HG03175 (cell line): ENCODE results near the gene CDH26.

Experiments used
- ATAC-seq: cut with Tn5 transposase; IDR thresholded peaks from one replicate; pipeline ENCODE4 v1.9.1; 2021; ENCODE audit warnings: mild to moderate bottlenecking, moderate library complexity; ENCODE audit not compliant: unreplicated experiment

CDH26 gene

GRCh38 chr20:59958123-59958522 lies at the start of gene CDH26:
Gene CDH26 (plus strand): TSS chr20:59958423. CDS start chr20:59958727, 304 bp downstream.
- ATAC-seq = no peak

DNA sequence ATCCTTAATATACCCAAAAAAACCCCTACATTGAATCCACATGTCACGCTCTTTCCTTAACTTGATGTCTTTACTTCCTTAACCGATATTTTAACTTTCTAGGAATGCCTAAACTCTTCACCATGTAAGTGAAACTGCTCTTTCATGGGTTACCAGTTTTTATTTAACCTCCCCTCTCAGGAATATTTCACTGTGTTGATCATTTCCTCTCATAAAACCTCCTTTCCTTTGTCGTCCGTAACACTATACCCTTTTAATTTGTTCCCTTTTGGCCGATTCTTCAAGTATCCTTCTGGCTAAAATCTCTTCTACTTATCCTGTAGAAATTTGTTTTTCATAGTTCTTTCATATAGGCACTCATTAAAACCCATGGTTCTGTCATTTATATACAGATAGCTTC lies 49.4 kb upstream of the CDH26 start:
- ATAC-seq = no peak

GRCh38 chr20:59911041-59911440 lies 47.2 kb upstream of the CDH26 start:
- no peak for ATAC-seq

DNA sequence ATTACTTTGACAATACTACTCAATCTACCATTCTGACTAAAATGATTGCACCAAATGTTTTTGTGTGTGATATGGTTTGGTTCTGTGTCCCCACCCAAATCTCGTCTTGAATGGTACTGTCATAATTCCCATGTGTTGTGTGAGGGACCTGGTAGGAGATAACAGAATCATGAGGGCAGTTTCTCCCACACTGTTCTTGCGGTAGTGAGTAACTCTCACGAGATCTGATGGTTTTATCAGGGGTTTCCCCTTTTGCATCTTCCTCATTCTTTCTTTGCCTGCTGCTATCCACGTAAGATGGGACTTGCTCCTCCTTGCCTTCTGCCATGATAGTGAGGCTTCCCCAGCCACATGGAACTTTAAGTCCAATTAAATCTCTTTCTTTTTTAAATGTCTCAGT lies 45.6 kb upstream of the CDH26 start:
- ATAC-seq = no peak

- no peak for ATAC-seq
These were observed 37.3 kb upstream of the CDH26 start for GRCh38 chr20:59920944-59921343.

GRCh38 chr20:59923514-59923913 lies 34.7 kb upstream of the CDH26 start:
- ATAC-seq = no peak

- no peak for ATAC-seq
These were observed 32.9 kb upstream of the CDH26 start for GRCh38 chr20:59925359-59925758.

- no peak for ATAC-seq
These were observed 32.3 kb upstream of the CDH26 start for GRCh38 chr20:59925899-59926298.

DNA sequence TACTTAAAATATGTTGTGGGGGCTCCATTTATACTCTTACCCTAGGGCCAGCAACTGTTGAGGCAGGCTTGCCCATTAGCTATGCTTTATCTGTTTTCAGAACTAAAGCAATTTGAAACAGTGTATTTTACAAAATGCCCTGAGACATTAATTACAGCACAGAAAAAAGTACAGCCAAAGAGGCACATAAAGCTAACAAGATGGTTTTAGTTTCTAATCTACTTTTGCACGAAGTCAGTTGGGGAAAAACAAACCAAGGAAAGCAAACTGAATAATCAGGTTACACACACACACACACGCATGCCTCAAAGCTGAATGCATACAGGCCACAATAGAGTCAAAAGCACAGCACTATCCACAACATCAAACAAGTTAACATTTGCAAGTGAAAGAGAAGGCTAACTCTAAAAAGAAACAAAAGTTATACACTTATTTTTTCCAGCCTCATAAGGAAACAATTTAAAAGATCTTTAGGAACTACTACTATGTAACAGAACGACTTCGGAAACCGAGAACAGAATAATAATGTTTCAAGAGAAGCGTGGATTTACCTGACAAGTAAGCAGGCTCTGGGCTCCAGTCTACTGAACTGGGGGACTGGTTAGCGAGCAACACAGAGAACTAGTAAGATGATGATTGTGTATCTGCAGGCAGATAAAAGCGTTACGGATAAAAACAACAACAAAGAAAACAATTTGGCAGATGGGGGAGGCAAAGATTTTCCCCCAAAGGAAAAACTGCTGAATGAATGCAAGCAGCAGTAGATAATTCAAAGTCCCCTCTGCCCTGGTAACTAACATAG lies 26.5 kb upstream of the CDH26 start:
- no peak for ATAC-seq

GRCh38 chr20:59932616-59933295 lies 25.5 kb upstream of the CDH26 start:
- ATAC-seq = no peak

DNA sequence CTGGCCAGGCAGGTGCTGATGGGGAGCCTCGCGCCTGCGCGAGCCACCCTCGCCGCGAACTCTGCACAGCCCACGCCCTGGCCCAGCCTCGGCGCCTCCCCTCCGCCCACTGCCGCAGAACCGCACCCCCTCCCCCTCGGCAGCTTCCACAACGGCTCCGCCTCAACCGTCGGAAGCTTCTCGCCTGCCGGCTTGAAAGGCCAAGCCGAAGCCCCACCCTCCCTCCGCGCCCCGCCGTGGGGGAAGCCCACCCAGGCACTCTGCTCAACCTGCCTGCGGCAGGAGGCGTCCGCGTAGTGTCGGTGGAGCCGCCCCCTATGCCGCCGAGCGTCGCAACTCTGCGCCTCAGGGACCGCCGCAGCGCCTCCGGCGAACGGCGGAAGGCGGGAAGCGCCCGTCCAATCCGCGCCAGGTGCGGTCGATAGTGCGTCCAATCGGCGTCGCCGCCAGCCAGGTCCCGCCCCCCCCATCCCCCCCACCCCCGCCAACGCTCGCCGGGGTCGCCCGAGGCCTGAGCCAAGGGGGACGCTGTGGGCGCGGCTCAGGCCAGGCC lies 24.9 kb upstream of the CDH26 start, which contains the start of gene SYCP2:
TSS of gene SYCP2 (minus strand) at position 342 of the 553 bp plus-strand sequence. CDS start 11,224 bp downstream, outside the sequence.
- peak; percentile 34 for ATAC-seq

- ATAC-seq = peak; percentile 90
These were observed 24.2 kb upstream of the CDH26 start for GRCh38 chr20:59933849-59934585.

DNA sequence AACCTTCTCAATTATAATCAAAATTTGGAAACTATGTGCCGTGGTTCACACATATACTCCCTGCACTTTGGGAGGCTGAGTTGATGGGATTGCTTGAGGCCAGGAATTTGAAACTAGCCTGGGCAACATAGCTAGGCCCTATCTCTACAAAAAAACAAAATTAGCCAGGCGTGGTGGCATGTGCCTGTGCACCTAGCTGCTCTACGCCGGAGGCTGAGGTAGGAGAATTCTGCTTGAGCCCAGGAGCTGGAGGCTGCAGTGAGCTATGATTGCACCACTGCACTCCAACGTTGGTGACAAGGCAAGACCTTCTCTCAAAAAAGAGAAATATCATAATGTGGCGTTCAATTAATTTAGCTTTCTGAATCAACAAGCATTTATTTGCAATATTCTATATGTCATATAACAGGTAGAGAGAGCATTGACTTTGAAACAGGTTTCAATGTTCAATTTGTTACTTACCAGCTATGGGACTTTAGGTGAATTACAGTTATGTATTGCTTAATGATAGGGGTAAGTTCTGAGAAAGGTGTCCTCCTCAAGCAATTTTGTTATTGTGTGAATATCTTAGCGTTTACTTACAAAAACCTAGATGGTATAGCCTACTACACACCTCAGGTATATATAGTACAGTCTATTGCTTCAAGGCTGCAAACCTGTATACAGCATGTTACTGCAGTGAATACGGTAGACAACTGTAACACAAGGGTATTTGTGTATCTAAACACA lies 22.6 kb upstream of the CDH26 start:
- ATAC-seq = no peak

GRCh38 chr20:59936409-59936808 lies 21.8 kb upstream of the CDH26 start:
- ATAC-seq = no peak

DNA sequence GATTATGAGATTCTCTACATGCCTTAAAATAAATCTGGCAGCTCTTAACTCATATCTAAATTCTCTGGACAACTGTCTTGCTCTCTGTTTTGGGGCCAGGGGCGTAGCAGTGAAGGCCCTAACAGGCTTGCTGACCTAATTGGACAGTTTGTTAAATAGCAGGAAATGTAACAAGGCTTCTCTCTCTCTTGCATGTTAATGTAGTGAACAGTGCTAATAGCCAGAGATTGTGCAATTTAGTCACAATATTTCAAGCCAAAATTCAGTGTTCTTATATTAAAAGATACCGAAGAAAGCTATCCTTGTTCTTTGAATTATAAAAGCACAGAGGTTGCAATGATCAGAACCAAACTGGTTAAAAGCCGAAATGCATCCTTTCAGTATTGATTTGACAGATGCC lies 21.1 kb upstream of the CDH26 start:
- no peak for ATAC-seq

GRCh38 chr20:59938221-59938620 lies 20.0 kb upstream of the CDH26 start:
- ATAC-seq = no peak

DNA sequence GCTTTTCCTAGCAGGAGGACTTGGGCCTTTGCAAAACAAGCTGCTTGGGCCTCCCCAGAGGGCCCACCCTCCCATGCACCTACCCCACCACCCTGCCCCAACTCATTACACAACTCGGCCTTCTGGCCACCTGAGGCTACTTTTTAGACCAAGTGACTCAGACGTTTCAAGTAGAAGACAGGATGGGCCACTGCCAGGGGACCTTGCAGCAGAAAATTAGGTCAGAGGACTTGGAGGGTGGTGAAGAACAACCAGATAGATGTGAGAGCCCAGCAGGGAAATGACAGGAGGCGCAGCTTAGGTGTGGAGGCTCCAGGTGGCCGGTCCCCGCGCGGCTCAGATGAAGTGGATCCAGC lies 19.5 kb upstream of the CDH26 start:
- ATAC-seq = no peak

DNA sequence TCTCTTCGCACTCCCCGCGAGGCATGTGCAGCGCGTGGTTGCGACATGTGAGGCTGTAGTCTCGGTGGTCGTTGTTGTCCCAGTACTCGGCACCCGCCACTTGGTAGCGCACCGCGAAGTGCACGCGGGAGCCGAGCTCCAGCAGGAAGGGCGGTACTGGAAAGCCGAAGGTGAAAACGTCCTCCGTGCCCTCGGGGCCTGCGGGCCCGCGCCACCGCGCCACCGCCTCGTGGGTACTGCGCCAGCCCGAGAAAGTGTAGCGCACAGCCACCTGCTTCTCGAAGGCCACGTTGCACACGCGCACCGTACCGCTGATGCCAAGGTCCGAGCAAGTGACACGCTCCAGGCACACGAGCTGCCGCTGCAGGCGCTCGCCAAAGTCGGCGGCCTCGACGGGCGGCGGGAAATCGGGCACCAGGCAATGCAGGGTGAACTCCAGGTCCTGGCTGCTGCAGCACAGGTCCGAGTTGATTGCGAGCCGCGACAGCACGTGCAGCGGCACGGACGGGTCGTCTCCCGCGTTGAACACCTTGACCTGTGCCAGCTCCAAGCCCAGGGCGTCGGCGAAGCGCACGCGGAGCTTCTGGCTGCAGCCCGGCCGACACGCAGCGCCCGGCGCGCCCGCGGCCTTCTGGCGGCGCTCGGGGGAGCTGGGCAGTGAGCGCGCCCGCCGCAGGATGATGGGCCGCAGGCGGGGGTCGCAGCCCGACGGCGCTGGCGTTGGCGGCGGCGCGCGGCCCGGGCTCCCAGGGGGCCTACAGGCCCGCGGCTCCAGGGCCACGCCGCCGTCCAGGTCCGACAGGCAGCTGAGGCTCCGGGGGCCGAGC lies 19.0 kb upstream of the CDH26 start:
- ATAC-seq = no peak

- ATAC-seq = peak; percentile 26
These were observed 18.4 kb upstream of the CDH26 start for GRCh38 chr20:59939879-59940128.
